ENCODE data around the gene CCDC97. TPM values are rescaled to one million over a fixed set of nuclear protein-coding genes. Genes with fewer than 3 reads are reported as not detected.
"Not testable (repeated sequence)": the region's sequence is repeated elsewhere in the genome, so short reads cannot be mapped to it uniquely, and the experiment has no call there.

The CCDC97 gene
- total RNA-seq, 2 donors from 2014 or later: 28.8 to 33.4 TPM

DNA sequence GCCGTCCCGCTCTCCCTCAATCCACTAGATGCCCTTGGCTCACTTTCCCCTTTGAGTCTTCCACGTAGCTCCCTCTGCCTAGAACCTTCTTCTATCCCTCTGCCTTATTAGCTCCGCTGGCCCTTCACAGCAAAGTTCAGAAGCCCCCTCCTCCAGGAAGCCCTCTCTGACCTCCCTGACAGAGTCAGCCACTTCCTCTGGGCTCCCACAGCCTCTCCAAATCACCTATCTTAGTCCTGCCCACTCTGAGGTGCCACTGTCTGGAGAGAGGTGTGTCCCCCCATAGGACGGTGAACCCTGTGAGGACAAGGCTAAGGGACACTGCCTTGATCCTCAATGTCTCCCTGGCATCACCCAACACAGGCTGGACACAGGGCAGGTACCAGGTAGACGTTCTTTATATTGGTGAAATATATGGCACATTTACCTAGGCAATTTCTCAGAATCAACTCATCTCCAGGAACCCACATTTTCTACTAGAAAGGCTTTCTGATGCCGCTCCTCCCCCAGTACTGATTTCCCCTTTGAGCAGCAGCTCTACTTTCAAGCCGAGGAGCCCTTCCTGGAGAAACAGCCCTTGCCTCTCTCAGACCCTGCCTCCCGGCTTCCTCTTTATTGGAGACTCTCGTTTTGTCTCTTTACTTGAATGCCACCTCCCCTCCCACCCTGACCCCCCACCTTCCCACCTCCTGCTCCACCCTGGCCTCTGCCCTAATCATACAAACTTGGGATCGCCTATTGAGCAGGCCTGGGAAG, 47.2 kb downstream of the CCDC97 start:
- peak overlapping the region; percentile 74 to 79 for H3K4me3 Mint-ChIP-seq
- H3K27ac Mint-ChIP-seq: peak overlapping the region; percentile 97
- H3K27me3 Mint-ChIP-seq (ENCODE audit: low read depth): no peaks in the 10 kb centered on the region
- H3K4me1 Mint-ChIP-seq (ENCODE audit: low read depth): peaks cover 58% of the 10 kb centered on the region
- DNase-seq (peak; percentile 46 to 48), ATAC-seq (replicated peaks in 1 of 2) (peak in 1 of 2 donors; percentile 5)
- H3K36me3 Mint-ChIP-seq (ENCODE audit: insufficient read depth in 2 of 2): peaks cover 3 to 6% of the 10 kb centered on the region in 2 donors
- no peaks in the 10 kb centered on the region for H3K9me3 Mint-ChIP-seq

DNA sequence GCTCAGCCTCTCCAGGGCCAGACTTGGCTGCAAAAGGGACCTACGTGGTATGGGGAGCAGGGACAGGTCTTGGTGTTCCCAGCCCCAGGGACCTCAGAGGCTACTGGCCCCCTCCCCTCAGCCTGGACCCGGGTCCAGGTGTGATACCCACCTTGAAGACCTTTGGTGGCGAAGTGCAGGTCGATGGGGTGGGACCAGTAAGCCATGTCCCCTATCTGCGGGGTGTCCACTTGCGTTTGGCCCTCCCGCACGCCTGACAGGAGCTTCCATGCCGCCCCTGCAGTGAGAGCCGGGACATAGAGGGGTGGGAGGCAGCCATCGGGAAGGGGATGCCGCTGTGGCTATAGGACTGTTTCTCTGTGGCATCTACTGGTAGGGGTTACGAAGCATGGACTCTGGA, 47.8 kb downstream of the CCDC97 start:
- H3K27me3 Mint-ChIP-seq (ENCODE audit: low read depth): no peaks in the 10 kb centered on the region
- DNase-seq (no peak), ATAC-seq (replicated peaks in 1 of 2) (no peak)
- peak overlapping the region; percentile 31 for H3K27ac Mint-ChIP-seq
- H3K4me1 Mint-ChIP-seq (ENCODE audit: low read depth): peaks cover 61% of the 10 kb centered on the region
- peak overlapping the region in 1 of 2 donors; percentile 74 for H3K4me3 Mint-ChIP-seq
- H3K36me3 Mint-ChIP-seq (ENCODE audit: insufficient read depth in 2 of 2): peaks cover 0 to 6% of the 10 kb centered on the region in 2 donors
- H3K9me3 Mint-ChIP-seq: no peaks in the 10 kb centered on the region

DNA sequence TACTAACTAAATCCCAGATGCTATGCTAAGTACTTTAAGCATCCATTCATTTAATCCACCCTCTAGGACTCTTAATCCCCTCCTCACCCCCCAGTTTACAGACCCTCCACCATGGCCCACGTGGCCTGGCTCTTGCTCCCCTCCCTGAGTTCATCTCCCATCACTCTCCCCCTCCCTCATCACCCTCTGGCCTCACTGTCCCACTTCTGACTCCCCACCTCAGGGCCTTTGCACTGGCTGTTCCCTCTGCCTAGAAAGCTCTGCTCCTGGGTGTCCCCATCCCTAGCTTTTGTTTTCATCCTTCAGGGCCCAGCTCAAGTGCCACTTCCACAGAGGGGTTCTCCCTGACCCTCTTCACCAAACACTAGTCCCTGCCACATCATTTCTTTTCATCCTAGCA, 49.8 kb downstream of the CCDC97 start:
- ATAC-seq (replicated peaks in 1 of 2): no peak
- Mint-ChIP-seq H3K9me3 (no peaks in the 10 kb centered on the region), H3K27ac (peak overlapping the region; percentile 49), H3K36me3 (ENCODE audit: insufficient read depth in 2 of 2) (peaks cover 3 to 4% of the 10 kb centered on the region in 2 donors), H3K4me1 (ENCODE audit: low read depth) (peaks cover 60% of the 10 kb centered on the region), H3K4me3 (no peak overlapping the region), H3K27me3 (ENCODE audit: low read depth) (no peaks in the 10 kb centered on the region)
- no peak for DNase-seq

DNA sequence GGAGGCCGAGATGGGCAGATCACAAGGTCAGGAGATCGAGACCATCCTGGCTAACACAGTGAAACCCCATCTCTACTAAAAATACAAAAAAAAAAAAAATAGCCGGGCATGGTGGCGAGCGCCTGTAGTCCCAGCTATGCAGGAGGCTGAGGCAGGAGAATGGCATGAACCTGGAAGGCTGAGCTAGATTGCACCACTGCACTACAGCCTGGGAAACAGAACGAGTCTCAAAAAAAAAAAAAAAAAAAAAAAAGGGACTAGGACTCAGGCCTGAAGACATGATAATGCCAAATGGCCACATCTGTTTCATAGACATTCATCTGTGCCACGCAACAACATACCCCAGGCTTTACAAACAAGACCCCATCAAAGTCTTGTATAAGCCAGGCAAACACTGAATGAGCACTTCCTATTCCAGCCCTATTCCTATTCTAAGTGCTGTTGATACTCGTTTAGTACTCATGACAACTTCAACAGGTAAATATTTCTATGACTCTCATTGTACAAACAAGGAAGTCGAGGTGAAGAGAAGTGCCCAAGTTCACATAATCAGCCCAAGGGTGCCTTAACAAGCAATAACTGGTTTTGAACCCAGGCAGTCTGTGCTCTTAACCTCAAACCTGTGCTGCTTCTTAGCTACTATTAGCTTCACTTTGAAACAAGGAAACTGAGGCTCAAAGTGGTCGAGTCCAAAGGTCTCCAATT, 52.3 kb downstream of the CCDC97 start:
- ATAC-seq (replicated peaks in 1 of 2) (no peak), DNase-seq (no peak)
- Mint-ChIP-seq H3K27me3 (ENCODE audit: low read depth) (no peaks in the 10 kb centered on the region), H3K36me3 (ENCODE audit: insufficient read depth in 2 of 2) (peaks cover 2 to 3% of the 10 kb centered on the region in 2 donors), H3K4me1 (ENCODE audit: low read depth) (peaks cover 47% of the 10 kb centered on the region), H3K9me3 (no peaks in the 10 kb centered on the region), H3K27ac (peak overlapping the region; percentile 75), H3K4me3 (peak overlapping the region; percentile 95 to 98)

DNA sequence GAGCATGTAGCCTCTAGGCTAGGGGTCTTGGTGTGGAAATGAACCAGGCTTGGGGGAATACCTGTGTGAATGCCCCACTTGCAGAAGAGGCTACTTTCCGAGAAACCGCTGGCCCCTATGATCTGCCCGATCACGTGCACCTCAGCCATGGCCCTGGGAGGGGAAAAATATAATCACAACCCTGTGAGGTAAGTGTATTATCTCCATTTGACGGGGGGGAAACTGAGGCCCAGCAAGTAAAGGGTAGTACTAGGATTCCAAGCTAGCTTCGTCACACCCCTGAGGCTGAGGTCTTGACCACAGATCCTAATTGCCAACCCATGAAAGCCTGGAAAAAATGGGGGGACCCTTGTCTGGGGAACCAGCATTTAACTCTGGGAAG, 53.4 kb downstream of the CCDC97 start:
- peaks cover 2 to 3% of the 10 kb centered on the region in 2 donors for H3K36me3 Mint-ChIP-seq (ENCODE audit: insufficient read depth in 2 of 2)
- peaks cover 42% of the 10 kb centered on the region for H3K4me1 Mint-ChIP-seq (ENCODE audit: low read depth)
- H3K27ac Mint-ChIP-seq: peak overlapping the region; percentile 88
- ATAC-seq (replicated peaks in 1 of 2): no peak
- DNase-seq: peak in 1 of 2 donors; percentile 5
- H3K9me3 Mint-ChIP-seq: no peaks in the 10 kb centered on the region
- no peaks in the 10 kb centered on the region for H3K27me3 Mint-ChIP-seq (ENCODE audit: low read depth)
- peak overlapping the region; percentile 95 to 98 for H3K4me3 Mint-ChIP-seq

DNA sequence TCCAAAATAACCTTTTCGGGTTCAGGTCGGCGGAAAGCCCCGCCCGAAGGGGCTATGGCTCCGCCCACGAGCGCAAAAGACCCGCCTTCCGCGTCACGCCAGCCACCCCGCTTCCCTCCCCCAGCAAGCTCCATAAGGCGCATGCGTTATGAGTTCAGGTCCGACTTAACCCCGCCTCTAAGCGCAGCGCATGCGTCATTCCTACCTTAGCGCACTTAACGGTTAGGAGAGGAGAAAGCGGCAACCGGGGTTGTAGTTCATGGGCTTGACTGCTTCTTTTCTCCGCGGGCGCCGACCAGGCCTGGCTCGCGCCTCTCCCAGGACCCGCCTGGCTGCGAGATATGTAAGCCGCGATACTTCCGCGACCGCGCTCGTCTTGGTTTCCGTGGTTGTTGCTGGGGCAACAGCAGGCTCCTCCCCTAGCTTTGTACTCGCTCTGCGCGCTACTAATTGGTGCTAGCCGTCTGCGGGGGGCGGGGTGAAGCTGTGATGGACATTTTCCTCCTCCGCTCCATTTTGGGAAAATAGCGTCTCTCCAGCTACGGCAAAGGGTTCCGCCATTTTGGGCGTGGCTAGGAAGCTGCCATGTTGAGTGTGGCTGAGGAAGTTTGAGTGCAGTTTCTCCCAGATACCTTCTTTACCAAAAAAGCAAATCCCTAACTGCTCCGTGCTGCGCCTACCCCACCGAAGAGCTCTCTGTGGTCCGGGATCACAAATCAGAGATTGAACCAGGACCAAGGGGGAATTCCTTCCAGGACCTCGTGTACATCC, 54.0 kb downstream of the CCDC97 start, which contains the start of gene B9D2:
Gene B9D2, minus strand, starts transcription at position 397 of the 771 bp plus-strand sequence. CDS start 630 bp downstream, outside the sequence.
- DNase-seq (peak; percentile 96 to 99), ATAC-seq (replicated peaks in 1 of 2) (peak; percentile 98)
- H3K4me3 Mint-ChIP-seq: peak within 1 kb of the TSS; percentile 95 to 98
- H3K36me3 Mint-ChIP-seq (ENCODE audit: insufficient read depth in 2 of 2): peaks cover 2 to 3% of the 10 kb centered on the region in 2 donors
- peaks cover 39% of the 10 kb centered on the region for H3K4me1 Mint-ChIP-seq (ENCODE audit: low read depth)
- H3K27me3 Mint-ChIP-seq (ENCODE audit: low read depth): no peaks in the 10 kb centered on the region
- H3K27ac Mint-ChIP-seq: peak within 1 kb of the TSS; percentile 88
- H3K9me3 Mint-ChIP-seq: no peaks in the 10 kb centered on the region

DNA sequence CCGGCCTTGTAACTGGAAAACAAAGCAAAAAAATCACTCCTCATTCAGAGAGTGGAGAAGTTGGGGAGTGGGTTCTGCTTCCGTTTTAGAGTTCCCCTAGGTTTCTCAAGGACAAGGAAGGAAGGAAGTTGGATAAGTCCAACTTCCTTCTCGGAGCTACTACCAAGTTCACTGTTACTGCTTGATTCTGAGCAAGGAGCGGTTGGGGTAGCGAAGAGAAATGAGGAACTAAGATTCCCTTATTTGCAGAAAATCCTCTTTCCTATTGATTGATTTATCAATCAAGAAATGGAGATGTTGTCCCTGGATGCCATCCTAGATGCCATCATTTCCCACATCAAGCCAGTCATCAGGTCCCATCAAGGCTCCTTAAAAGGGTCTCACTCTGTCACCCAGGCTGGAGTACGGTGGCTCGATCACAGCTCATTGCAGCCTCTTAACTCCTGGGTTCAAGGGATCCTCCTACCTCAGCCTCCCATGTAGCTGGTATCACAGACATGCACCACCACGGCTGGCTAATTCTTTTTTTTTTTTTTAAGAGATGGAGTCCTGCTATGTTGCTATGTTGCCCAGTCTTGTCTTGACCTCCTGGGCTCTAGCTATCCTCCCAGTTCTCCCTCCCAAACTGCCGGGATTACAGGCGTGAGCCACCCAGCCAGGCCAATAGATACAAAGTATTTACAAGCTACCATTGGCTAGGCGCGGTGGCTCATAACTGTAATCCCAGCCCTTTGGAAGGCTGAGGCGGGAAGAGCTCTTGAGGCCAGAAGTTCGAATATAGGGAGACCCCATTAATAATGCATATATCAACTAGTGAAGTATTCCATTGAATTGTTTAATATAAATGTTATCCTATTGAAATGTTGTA, 54.8 kb downstream of the CCDC97 start:
- H3K9me3 Mint-ChIP-seq: no peaks in the 10 kb centered on the region
- peak overlapping the region; percentile 88 for H3K27ac Mint-ChIP-seq
- H3K4me1 Mint-ChIP-seq (ENCODE audit: low read depth): peaks cover 31% of the 10 kb centered on the region
- H3K27me3 Mint-ChIP-seq (ENCODE audit: low read depth): no peaks in the 10 kb centered on the region
- DNase-seq: peak in 1 of 2 donors; percentile 6
- H3K4me3 Mint-ChIP-seq: peak overlapping the region; percentile 95 to 98
- no peak for ATAC-seq (replicated peaks in 1 of 2)
- peaks cover 2 to 3% of the 10 kb centered on the region in 2 donors for H3K36me3 Mint-ChIP-seq (ENCODE audit: insufficient read depth in 2 of 2)

DNA sequence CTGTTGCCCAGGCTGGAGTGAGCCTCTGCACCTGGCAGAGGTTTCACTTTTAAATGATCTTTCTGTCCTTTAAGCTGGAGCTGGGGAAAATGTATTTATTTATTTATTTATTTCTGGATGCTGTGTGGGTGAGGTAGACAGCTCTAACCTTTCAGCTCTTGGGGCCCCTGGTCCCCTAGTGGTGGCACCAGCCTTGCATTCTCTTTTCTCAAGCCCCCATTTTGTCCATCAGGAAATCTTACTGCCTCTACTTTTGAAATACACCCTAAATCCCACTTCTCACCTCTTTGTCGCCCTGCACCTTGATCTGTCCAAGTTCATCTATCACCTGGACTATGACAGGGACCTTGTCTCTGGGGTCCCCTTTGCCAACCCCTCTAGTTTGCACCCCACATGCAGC, 56.1 kb downstream of the CCDC97 start:
- H3K9me3 Mint-ChIP-seq: no peaks in the 10 kb centered on the region
- DNase-seq: peak; percentile 23 to 33
- H3K27ac Mint-ChIP-seq: no peak overlapping the region

DNA sequence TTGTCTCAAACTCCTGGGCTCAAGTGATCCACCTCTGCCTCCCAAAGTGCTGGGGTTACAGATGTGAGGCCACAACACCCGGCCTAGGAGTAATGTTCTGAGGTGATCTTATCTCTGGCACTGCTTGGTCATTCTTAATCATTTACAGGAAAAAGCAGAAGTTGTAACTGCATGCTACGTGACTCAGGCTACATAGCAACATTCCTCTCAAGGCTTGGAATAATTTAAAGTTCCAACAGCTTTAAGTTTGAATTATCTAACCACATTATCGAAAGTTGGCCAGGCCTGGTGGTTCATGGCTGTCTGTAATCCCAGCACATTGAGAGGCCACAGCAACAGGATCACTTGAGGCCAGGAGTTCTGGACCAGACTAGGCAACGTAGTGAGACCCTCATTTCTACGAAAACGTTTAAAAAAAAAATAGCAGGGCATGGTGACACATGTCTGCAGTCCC, 57.9 kb downstream of the CCDC97 start:
- Mint-ChIP-seq H3K36me3 (ENCODE audit: insufficient read depth in 2 of 2) (peaks cover 0 to 3% of the 10 kb centered on the region in 2 donors), H3K4me1 (ENCODE audit: low read depth) (peaks cover 23% of the 10 kb centered on the region), H3K27me3 (ENCODE audit: low read depth) (no peaks in the 10 kb centered on the region), H3K27ac (no peak overlapping the region), H3K4me3 (no peak overlapping the region), H3K9me3 (no peaks in the 10 kb centered on the region)
- DNase-seq (no peak), ATAC-seq (replicated peaks in 1 of 2) (no peak)

More for the DNA sequence above, 56.1 kb downstream of the CCDC97 start:
- ATAC-seq (replicated peaks in 1 of 2): no peak
- peaks cover 0 to 3% of the 10 kb centered on the region in 2 donors for H3K36me3 Mint-ChIP-seq (ENCODE audit: insufficient read depth in 2 of 2)
- H3K4me3 Mint-ChIP-seq: peak overlapping the region in 1 of 2 donors; percentile 24
- H3K27me3 Mint-ChIP-seq (ENCODE audit: low read depth): no peaks in the 10 kb centered on the region
- H3K4me1 Mint-ChIP-seq (ENCODE audit: low read depth): peaks cover 29% of the 10 kb centered on the region

DNA sequence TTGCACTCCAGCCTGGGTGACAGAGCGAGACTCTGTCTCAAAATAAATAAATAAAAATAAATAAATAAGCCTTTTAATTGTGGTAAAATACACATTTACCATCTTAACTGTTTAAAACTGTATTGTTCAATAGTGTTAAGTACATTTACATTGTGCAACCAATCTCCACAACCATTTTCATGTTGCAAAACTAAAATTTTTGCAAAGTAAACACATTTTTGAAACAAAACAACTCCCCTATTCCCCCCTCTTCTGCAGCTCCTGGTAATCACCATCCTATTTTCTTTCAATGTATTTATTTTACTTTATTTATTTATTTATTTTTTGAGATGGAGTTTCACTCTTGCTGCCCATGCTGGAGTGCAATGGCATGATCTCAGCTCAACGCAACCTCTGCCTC, 59.8 kb downstream of the CCDC97 start:
- Mint-ChIP-seq H3K36me3 (ENCODE audit: insufficient read depth in 2 of 2) (no peaks in the 10 kb centered on the region), H3K27ac (no peak overlapping the region), H3K9me3 (no peaks in the 10 kb centered on the region), H3K27me3 (ENCODE audit: low read depth) (no peaks in the 10 kb centered on the region), H3K4me1 (ENCODE audit: low read depth) (peaks cover 16% of the 10 kb centered on the region), H3K4me3 (no peak overlapping the region)
- ATAC-seq (replicated peaks in 1 of 2): no peak
- DNase-seq: no peak

DNA sequence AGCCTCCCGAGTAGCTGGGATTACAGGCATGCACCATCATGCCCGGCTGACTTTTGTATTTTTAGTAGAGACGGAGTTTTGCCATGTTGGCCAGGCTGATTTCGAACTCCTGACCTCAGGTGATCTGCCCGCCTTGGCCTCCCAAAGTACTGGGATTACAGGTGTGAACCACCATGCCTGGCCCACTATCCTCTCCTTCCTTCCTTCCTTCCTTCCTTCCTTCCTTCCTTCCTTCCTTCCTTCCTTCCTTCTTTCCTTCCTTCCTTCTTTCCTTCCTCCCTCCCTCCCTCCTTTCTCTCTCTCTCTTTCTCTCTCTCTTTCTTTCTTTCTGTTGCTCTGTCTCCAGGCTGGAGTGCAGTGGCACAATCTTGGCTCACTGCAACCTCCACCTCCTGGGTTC, 61.1 kb downstream of the CCDC97 start:
- not testable (repeated sequence) for H3K36me3 Mint-ChIP-seq (ENCODE audit: insufficient read depth in 2 of 2); ATAC-seq (replicated peaks in 1 of 2); H3K27me3 Mint-ChIP-seq (ENCODE audit: low read depth); H3K27ac Mint-ChIP-seq; H3K4me3 Mint-ChIP-seq; DNase-seq; H3K9me3 Mint-ChIP-seq
- H3K4me1 Mint-ChIP-seq (ENCODE audit: low read depth): peaks cover 19% of the 10 kb centered on the region

DNA sequence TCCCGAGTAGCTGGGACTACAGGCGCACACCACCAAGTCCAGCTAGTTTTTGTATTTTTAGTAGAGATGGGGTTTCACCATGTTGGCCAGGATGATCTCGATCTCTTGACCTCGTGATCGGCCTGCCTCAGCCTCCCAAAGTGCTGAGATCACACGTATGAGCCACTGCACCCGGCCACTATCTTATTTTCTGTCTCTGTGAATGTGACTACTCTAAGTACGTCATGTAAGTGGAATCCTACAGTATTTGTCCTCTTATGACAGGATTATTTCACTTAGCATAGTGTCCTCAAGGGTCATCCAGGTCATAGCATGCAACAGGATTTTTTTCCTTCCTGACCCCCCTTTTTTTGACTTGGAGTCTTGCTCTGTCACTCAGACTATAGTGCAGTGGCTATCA, 61.6 kb downstream of the CCDC97 start:
- ATAC-seq (replicated peaks in 1 of 2) (no peak), DNase-seq (no peak)
- no peaks in the 10 kb centered on the region for H3K36me3 Mint-ChIP-seq (ENCODE audit: insufficient read depth in 2 of 2)
- no peak overlapping the region for H3K4me3 Mint-ChIP-seq
- no peak overlapping the region for H3K27ac Mint-ChIP-seq
- no peaks in the 10 kb centered on the region for H3K27me3 Mint-ChIP-seq (ENCODE audit: low read depth)
- H3K9me3 Mint-ChIP-seq: no peaks in the 10 kb centered on the region
- H3K4me1 Mint-ChIP-seq (ENCODE audit: low read depth): peaks cover 17% of the 10 kb centered on the region

Data from activated T-cell treated with anti-CD3 and anti-CD28 coated beads, Interleukin-2, amount 50 U/mL, for 72 hours (primary cell).